D721Med (cell line): Measurements from ENCODE around the gene GAS2.
"Not testable (repeated sequence)": the region's sequence is repeated elsewhere in the genome, so short reads cannot be mapped to it uniquely, and the experiment has no call there.

ENCODE experiments used
- DNase-seq: peaks from one replicate; pipeline ENCODE4 v3.0.0; 2011; ENCODE audit warnings: low spot score; ENCODE audit not compliant: insufficient read length
- FAIRE-seq: peaks from 2 replicates; lab custom pipeline; 2011; peaks lifted over from hg19 to GRCh38; lab: Jason Lieb, UNC
- CTCF ChIP-seq: IDR thresholded peaks from 2 replicates; pipeline ENCODE4 v1.5.1; 2012; ENCODE audit warnings: mild to moderate bottlenecking, control low read depth; ENCODE audit not compliant: insufficient read depth; ENCODE audit errors: missing control alignments

The GAS2 gene

GRCh38 chr11:22633354-22633902, 33.0 kb upstream of the GAS2 start:
- no peak for TF ChIP-seq CTCF
- FAIRE-seq = no peak
- DNase-seq = no peak

GRCh38 chr11:22634897-22635629, 31.3 kb upstream of the GAS2 start:
- DNase-seq (no peak), FAIRE-seq (no peak)

GRCh38 chr11:22635689-22636088, 30.7 kb upstream of the GAS2 start:
- FAIRE-seq (no peak), DNase-seq (no peak)
- no peak for TF ChIP-seq CTCF

More at GRCh38 chr11:22634897-22635629, 31.3 kb upstream of the GAS2 start:
- TF ChIP-seq CTCF = no peak

- no peak for FAIRE-seq
- DNase-seq = no peak
- TF ChIP-seq CTCF = no peak
These were observed 25.5 kb upstream of the GAS2 start for GRCh38 chr11:22640862-22641261.

- FAIRE-seq = no peak
These were observed 24.9 kb upstream of the GAS2 start for GRCh38 chr11:22641559-22641958.

GRCh38 chr11:22652346-22652745, 14.1 kb upstream of the GAS2 start:
- DNase-seq, FAIRE-seq: not testable (repeated sequence)

More at GRCh38 chr11:22641559-22641958, 24.9 kb upstream of the GAS2 start:
- TF ChIP-seq CTCF = no peak
- DNase-seq = no peak

GRCh38 chr11:22656130-22656529, 10.3 kb upstream of the GAS2 start:
- DNase-seq (no peak), FAIRE-seq (no peak)
- no peak for TF ChIP-seq CTCF
